HCT116 (cell line): ENCODE results near the gene KRTAP1-5. TPM values are rescaled to one million over a fixed set of nuclear protein-coding genes. Genes with fewer than 3 reads are reported as not detected.

ENCODE experiments used
- ATAC-seq: fragments of 200-7000 bp; cut with Tn5 transposase; 2 replicates; pipeline ENCODE4 v1.9.1; 2020; ENCODE audit warnings: mild to moderate bottlenecking, moderate library complexity
- BruUV-seq: library from RNA; stranded (reverse); fragments of 400-500 nt; replicated peaks from 2 replicates; lab custom pipeline; 2021; lab: Mats Ljungman, UMichigan
- CTCF ChIA-PET: fragments of 300-600 bp; sonication (Branson Sonifier 250); formaldehyde crosslinking; loops from one replicate; lab custom pipeline; 2021; ENCODE audit warnings: antibody characterized with exemption; lab: Charles Lee
- POLR2A ChIA-PET: fragments of 300-600, 350-600 bp; sonication (Branson Sonifier 250); formaldehyde crosslinking; loops from one replicate; lab custom pipeline; 2021; ENCODE audit warnings: antibody characterized with exemption; lab: Charles Lee
- RAD21 ChIA-PET, 2 experiments: fragments of 300-600 bp; sonication (Branson Sonifier 250); formaldehyde crosslinking; loops; one replicate each; lab custom pipeline; 2023; ENCODE audit warnings: low total read pairs in 2 of 2; ENCODE audit not compliant: uncharacterized antibody in 2 of 2, unreplicated experiment in 2 of 2, low non-redundant PET in 1 of 2; lab: Charles Lee
- DNase-seq: peaks from one replicate; pipeline ENCODE4 v3.0.0-alpha.2; 2010; ENCODE audit warnings: low read depth, low spot score
- H2AFZ ChIP-seq: fragments of 200-600 bp; shearing (Covaris generic), sonication (generic); 2 replicates; pipeline ENCODE4 v1.6.1; 2017; ENCODE audit warnings: low read depth, mixed run types, mixed read lengths, antibody characterized with exemption, low read length; ENCODE audit not compliant: poor library complexity, severe bottlenecking
- H3K27ac ChIP-seq: 2 replicates; pipeline ENCODE4 v1.5.1; 2012; ENCODE audit warnings: low read depth, low read length
- H3K27me3 ChIP-seq: fragments of 200-600 bp; sonication (generic); 2 replicates; pipeline ENCODE4 v1.6.1; 2016; ENCODE audit warnings: mixed run types, low read length, mixed read lengths; ENCODE audit not compliant: insufficient read depth
- H3K36me3 ChIP-seq, 2 experiments: fragments of 200-500 bp in 1 of 2; fragments of 200-600 bp in 1 of 2; sonication (Bioruptor generic) in 1 of 2; sonication (generic) in 1 of 2; 2 replicates each; pipeline versions ENCODE4 v1.5.1 to v1.6.1; 2014 to 2016; ENCODE audit warnings: low read length in 2 of 2, inconsistent platforms in 1 of 2, mixed read lengths in 1 of 2, mixed run types in 1 of 2; ENCODE audit not compliant: insufficient read depth in 2 of 2, control insufficient read depth in 1 of 2
- H3K4me1 ChIP-seq, 2 experiments: fragments of 200-600 bp in 1 of 2; sonication (generic) in 1 of 2; 2 replicates each; pipeline versions ENCODE4 v1.5.1 to v1.6.1; 2012 to 2017; ENCODE audit warnings: low read length in 2 of 2, inconsistent platforms in 1 of 2, mild to moderate bottlenecking in 1 of 2, mixed read lengths in 1 of 2, mixed run types in 1 of 2, moderate library complexity in 1 of 2; ENCODE audit not compliant: insufficient read depth in 2 of 2, control insufficient read depth in 1 of 2
- H3K4me2 ChIP-seq: fragments of 200-600 bp; sonication (generic); 2 replicates; pipeline ENCODE4 v1.6.1; 2017; ENCODE audit warnings: mixed run types, low read length, mixed read lengths
- H3K4me3 ChIP-seq, 2 experiments: fragments of 200-600 bp in 1 of 2; sonication (generic) in 1 of 2; replicated peaks in 1 of 2; 2 replicates each; pipeline ENCODE4 v1.5.1; 2011 to 2016; ENCODE audit warnings: low read length in 2 of 2, control low read depth in 1 of 2, low read depth in 1 of 2, mild to moderate bottlenecking in 1 of 2, mixed read lengths in 1 of 2, mixed run types in 1 of 2
- H3K79me2 ChIP-seq: fragments of 200-600 bp; sonication (generic); 2 replicates; pipeline ENCODE4 v1.6.1; 2017; ENCODE audit warnings: mild to moderate bottlenecking, mixed run types, low read length, moderate library complexity, mixed read lengths; ENCODE audit not compliant: insufficient read depth
- H3K9ac ChIP-seq: fragments of 200-600 bp; sonication (generic); 2 replicates; pipeline ENCODE4 v1.6.1; 2016; ENCODE audit warnings: low read length, mixed read lengths
- H3K9me2 ChIP-seq: fragments of 200-600 bp; sonication (generic), shearing (Covaris generic); 2 replicates; pipeline ENCODE4 v1.6.1; 2017; ENCODE audit warnings: mixed run types, mild to moderate bottlenecking, moderate library complexity; ENCODE audit not compliant: insufficient read depth
- H3K9me3 ChIP-seq, 2 experiments: fragments of 200-500 bp in 1 of 2; fragments of 200-600 bp in 1 of 2; sonication (Bioruptor generic) in 1 of 2; sonication (generic) in 1 of 2; 2 replicates each; pipeline ENCODE4 v1.6.1; 2014 to 2017; ENCODE audit warnings: low read length in 2 of 2, mixed read lengths in 2 of 2, inconsistent platforms in 1 of 2, low read depth in 1 of 2, mild to moderate bottlenecking in 1 of 2, mixed run types in 1 of 2, moderate library complexity in 1 of 2; ENCODE audit not compliant: control insufficient read depth in 1 of 2, insufficient read depth in 1 of 2
- H4K20me1 ChIP-seq: fragments of 200-600 bp; sonication (generic), shearing (Covaris generic); 2 replicates; pipeline ENCODE4 v1.6.1; 2017; ENCODE audit warnings: mixed run types, mild to moderate bottlenecking, moderate library complexity; ENCODE audit not compliant: insufficient read depth
- CBX3 ChIP-seq: IDR thresholded peaks from 2 replicates; pipeline ENCODE4 v1.6.1; 2012; ENCODE audit warnings: low read depth
- JUND ChIP-seq: IDR thresholded peaks from 2 replicates; pipeline ENCODE4 v1.6.1; 2012
- POLR2A ChIP-seq: IDR thresholded peaks from 2 replicates; pipeline ENCODE4 v1.7.0; 2011; ENCODE audit warnings: borderline replicate concordance; ENCODE audit not compliant: insufficient read depth, insufficient read length; ENCODE audit errors: extremely low read depth
- POLR2AphosphoS5 ChIP-seq: IDR thresholded peaks from 2 replicates; pipeline ENCODE4 v1.6.1; 2011; ENCODE audit warnings: mild to moderate bottlenecking, low read depth, low read length, moderate library complexity
- RAD21 ChIP-seq: IDR thresholded peaks from 2 replicates; pipeline ENCODE4 v1.6.1; 2012; ENCODE audit warnings: low read depth, mild to moderate bottlenecking
- SIN3A ChIP-seq: IDR thresholded peaks from 2 replicates; pipeline ENCODE4 v1.6.1; 2012; ENCODE audit warnings: low read depth
- SP1 ChIP-seq: IDR thresholded peaks from 2 replicates; pipeline ENCODE4 v1.6.1; 2012; ENCODE audit warnings: low read depth
- SRF ChIP-seq: IDR thresholded peaks from 2 replicates; pipeline ENCODE4 v1.6.1; 2012; ENCODE audit warnings: low read depth
- YY1 ChIP-seq: IDR thresholded peaks from 2 replicates; pipeline ENCODE4 v1.6.1; 2011; ENCODE audit warnings: low read length, low read depth, moderate library complexity, mild to moderate bottlenecking; ENCODE audit not compliant: insufficient replicate concordance; ENCODE audit errors: extremely low read depth
- ZNF274 ChIP-seq: fragments of 200-500 bp; sonication (Bioruptor generic); IDR thresholded peaks from 2 replicates; pipeline ENCODE4 v1.6.1; 2014; ENCODE audit warnings: mild to moderate bottlenecking, low read depth, low read length, inconsistent platforms
- intact Hi-C: fragments of 100-400 bp; cut with micrococcal nuclease; formaldehyde crosslinking; loops from 2 replicates; pipeline ENCODE4 v1.10.0; 2022
- total RNA-seq: library from RNA; stranded (reverse); gene quantifications from one replicate; pipeline ENCODE4 v1.2.1, GENCODE V29; 2021; ENCODE audit not compliant: unreplicated experiment
- TF ChIP-seq, protein P1 (sequence below): IDR thresholded peaks from 2 replicates; pipeline ENCODE4 v1.6.1; 2012
- TF ChIP-seq, protein P2 (sequence below), 3 experiments: fragments of 200-600 bp in 1 of 3; sonication (generic) in 1 of 3; IDR thresholded peaks in 2 of 3; conservative IDR thresholded peaks in 1 of 3; 2 replicates each; pipeline ENCODE4 v1.5.1; 2012 to 2017; ENCODE audit warnings: low read depth in 2 of 3, low read length in 2 of 3, antibody characterized with exemption in 1 of 3, borderline replicate concordance in 1 of 3, control low read depth in 1 of 3, mild to moderate bottlenecking in 1 of 3, mixed read lengths in 1 of 3, mixed run types in 1 of 3, moderate library complexity in 1 of 3; ENCODE audit not compliant: insufficient read depth in 1 of 3
- TF ChIP-seq, protein P3 (sequence below): IDR thresholded peaks from 2 replicates; pipeline ENCODE4 v1.6.1; 2012

Gene KRTAP1-5
- total RNA-seq, 1 experiment from 2014 or later: not detected

DNA sequence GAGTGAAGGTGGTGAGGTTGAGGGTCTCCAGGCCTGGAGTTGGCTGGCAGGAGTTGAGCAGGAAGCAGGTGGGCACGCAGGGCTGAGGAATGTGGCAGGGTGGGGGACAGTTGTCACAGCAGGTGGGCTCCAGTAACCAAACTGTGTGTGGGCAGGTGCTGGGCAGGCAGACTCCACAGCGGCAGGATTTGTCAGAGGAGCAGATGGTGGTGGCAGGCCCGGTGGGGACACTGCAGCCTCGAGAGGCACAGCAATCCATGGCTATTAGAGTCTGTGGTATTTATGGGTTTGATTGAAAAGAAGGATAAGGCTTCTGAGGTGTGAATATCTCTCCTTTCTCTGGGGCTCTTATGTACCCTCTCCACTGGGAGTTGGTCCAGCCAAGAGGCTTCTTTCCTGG is 33.2 kb downstream of the KRTAP1-5 start, which contains the start of gene KRTAP3-3:
Gene KRTAP3-3, minus strand, starts transcription at position 326 of the 400 bp plus-strand sequence. Its CDS starts 67 bp downstream, at position 259.
- TF ChIP-seq CBX3 (no peak), SP1 (no peak), ZNF274 (no peak), POLR2A (no peak), SIN3A (no peak), YY1 (no peak), JUND (no peak), SRF (no peak), POLR2AphosphoS5 (no peak), RAD21 (no peak)
- TF ChIP-seq, protein P1, sequence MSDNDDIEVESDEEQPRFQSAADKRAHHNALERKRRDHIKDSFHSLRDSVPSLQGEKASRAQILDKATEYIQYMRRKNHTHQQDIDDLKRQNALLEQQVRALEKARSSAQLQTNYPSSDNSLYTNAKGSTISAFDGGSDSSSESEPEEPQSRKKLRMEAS: no peak
- TF ChIP-seq, protein P2, sequence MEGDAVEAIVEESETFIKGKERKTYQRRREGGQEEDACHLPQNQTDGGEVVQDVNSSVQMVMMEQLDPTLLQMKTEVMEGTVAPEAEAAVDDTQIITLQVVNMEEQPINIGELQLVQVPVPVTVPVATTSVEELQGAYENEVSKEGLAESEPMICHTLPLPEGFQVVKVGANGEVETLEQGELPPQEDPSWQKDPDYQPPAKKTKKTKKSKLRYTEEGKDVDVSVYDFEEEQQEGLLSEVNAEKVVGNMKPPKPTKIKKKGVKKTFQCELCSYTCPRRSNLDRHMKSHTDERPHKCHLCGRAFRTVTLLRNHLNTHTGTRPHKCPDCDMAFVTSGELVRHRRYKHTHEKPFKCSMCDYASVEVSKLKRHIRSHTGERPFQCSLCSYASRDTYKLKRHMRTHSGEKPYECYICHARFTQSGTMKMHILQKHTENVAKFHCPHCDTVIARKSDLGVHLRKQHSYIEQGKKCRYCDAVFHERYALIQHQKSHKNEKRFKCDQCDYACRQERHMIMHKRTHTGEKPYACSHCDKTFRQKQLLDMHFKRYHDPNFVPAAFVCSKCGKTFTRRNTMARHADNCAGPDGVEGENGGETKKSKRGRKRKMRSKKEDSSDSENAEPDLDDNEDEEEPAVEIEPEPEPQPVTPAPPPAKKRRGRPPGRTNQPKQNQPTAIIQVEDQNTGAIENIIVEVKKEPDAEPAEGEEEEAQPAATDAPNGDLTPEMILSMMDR (IDR thresholded peaks at IDR 0.05 in 2 of 3, conservative IDR thresholded peaks at IDR 0.05 in 1 of 3; ENCODE audit: borderline replicate concordance in 1 of 3, insufficient read depth in 1 of 3, low read depth in 2 of 3, low read length in 2 of 3): no peak
- TF ChIP-seq, protein P3, sequence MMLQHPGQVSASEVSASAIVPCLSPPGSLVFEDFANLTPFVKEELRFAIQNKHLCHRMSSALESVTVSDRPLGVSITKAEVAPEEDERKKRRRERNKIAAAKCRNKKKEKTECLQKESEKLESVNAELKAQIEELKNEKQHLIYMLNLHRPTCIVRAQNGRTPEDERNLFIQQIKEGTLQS: no peak
- Histone ChIP-seq H3K4me2 (no peak within 1 kb of the TSS), H4K20me1 (no peaks in the 10 kb centered on the region), H3K9ac (no peak within 1 kb of the TSS), H3K27me3 (no peaks in the 10 kb centered on the region), H3K4me3 (no peak within 1 kb of the TSS), H3K9me2 (no peaks in the 10 kb centered on the region; the same call in 1 of the 2 replicates), H3K4me1 (peaks cover 5 to 19% of the 10 kb centered on the region in 2 experiments; a peak in 3 of 4 replicates), H3K36me3 (no peaks in the 10 kb centered on the region), H2AFZ (peak within 1 kb of the TSS; percentile 66), H3K27ac (no peak within 1 kb of the TSS), H3K79me2 (no peaks in the 10 kb centered on the region), H3K9me3 (peaks cover 0 to 11% of the 10 kb centered on the region in 2 experiments; a peak in 1 of 4 replicates)
- BruUV-seq: no TSS peak
- ATAC-seq (no peak), DNase-seq (no peak)
- ChIA-PET POLR2A (no interaction called here), CTCF (no interaction called here), RAD21 (no interaction called here)
- intact Hi-C loops: no loop called here
